ENCODE measurements around the gene DNAAF2. TPM values are rescaled to one million over a fixed set of nuclear protein-coding genes. Genes with fewer than 3 reads are reported as not detected.

DNAAF2 gene
- total and polyA plus RNA-seq, 4 donors, result 4.4 to 12.3 (median 9.9) TPM

GRCh38 chr14:49623387-49623786, 11.7 kb downstream of the DNAAF2 start:
- WGBS, 2 donors, result 62 to 73% methylated on average over 3 of the region's 3 CpGs
- peak in 2 of 3 donors; percentile 50 to 52 for DNase-seq
- no peak for TF ChIP-seq CTCF (IDR thresholded peaks at IDR 0.05; ENCODE audit: control extremely low read depth, extremely low read depth)
- peaks cover 4 to 33% (median 11%) of the 10 kb centered on the region in 5 donors for H3K4me1 ChIP-seq (ENCODE audit: control insufficient read depth in 5 of 5, insufficient read depth in 5 of 5, low read length in 5 of 5)
- no peaks in the 10 kb centered on the region for H3K9me3 ChIP-seq (ENCODE audit: control insufficient read depth in 4 of 4, insufficient read depth in 3 of 4, low read length in 3 of 4)
- H3K27me3 ChIP-seq (ENCODE audit: control insufficient read depth in 3 of 3, insufficient read depth in 3 of 3, low read length in 2 of 3), result no peaks in the 10 kb centered on the region
- H3K36me3 ChIP-seq (ENCODE audit: control insufficient read depth in 4 of 4, insufficient read depth in 4 of 4, low read length in 4 of 4), result peaks cover 0 to 9% (median 5%) of the 10 kb centered on the region in 4 donors
- no peak overlapping the region for H3K27ac ChIP-seq (ENCODE audit: low read depth in 1 of 2, low read length in 1 of 2)
- no peak for ATAC-seq (ENCODE audit: insufficient read depth, low FRiP score)
- H3K9ac ChIP-seq (ENCODE audit: insufficient read depth in 1 of 2, low read length in 2 of 2), result no peak overlapping the region
- H3K4me3 ChIP-seq, result no peak overlapping the region

GRCh38 chr14:49622022-49622607, 12.9 kb downstream of the DNAAF2 start:
- WGBS, 2 donors, result 60 to 82% methylated on average over 3 of the region's 3 CpGs
- Histone ChIP-seq H3K4me1 (ENCODE audit: control insufficient read depth in 5 of 5, insufficient read depth in 5 of 5, low read length in 5 of 5) (peaks cover 4 to 33% (median 11%) of the 10 kb centered on the region in 5 donors), H3K9me3 (ENCODE audit: control insufficient read depth in 4 of 4, insufficient read depth in 3 of 4, low read length in 3 of 4) (no peaks in the 10 kb centered on the region), H3K9ac (ENCODE audit: insufficient read depth in 1 of 2, low read length in 2 of 2) (peak overlapping the region in 1 of 2 donors; percentile 75), H3K27me3 (ENCODE audit: control insufficient read depth in 3 of 3, insufficient read depth in 3 of 3, low read length in 2 of 3) (no peaks in the 10 kb centered on the region), H3K27ac (ENCODE audit: low read depth in 1 of 2, low read length in 1 of 2) (no peak overlapping the region), H3K36me3 (ENCODE audit: control insufficient read depth in 4 of 4, insufficient read depth in 4 of 4, low read length in 4 of 4) (peaks cover 4 to 16% (median 10%) of the 10 kb centered on the region in 4 donors), H3K4me3 (peak overlapping the region; percentile 84)
- no peak for TF ChIP-seq CTCF (IDR thresholded peaks at IDR 0.05; ENCODE audit: control extremely low read depth, extremely low read depth)
- ATAC-seq (ENCODE audit: insufficient read depth, low FRiP score), result no peak
- DNase-seq, result no peak

GRCh38 chr14:49621114-49621881, 13.7 kb downstream of the DNAAF2 start:
- peak overlapping the region; percentile 55 to 75 for H3K9ac ChIP-seq (ENCODE audit: insufficient read depth in 1 of 2, low read length in 2 of 2)
- H3K4me3 ChIP-seq, result peak overlapping the region; percentile 84
- 3 to 9% methylated on average over 46 to 65 of the region's 65 CpGs for WGBS, 2 donors
- DNase-seq (peak; percentile 64 to 67 (median 65)), ATAC-seq (ENCODE audit: insufficient read depth, low FRiP score) (peak; percentile 64)
- no peaks in the 10 kb centered on the region for H3K9me3 ChIP-seq (ENCODE audit: control insufficient read depth in 4 of 4, insufficient read depth in 3 of 4, low read length in 3 of 4)
- no peaks in the 10 kb centered on the region for H3K27me3 ChIP-seq (ENCODE audit: control insufficient read depth in 3 of 3, insufficient read depth in 3 of 3, low read length in 2 of 3)
- H3K27ac ChIP-seq (ENCODE audit: low read depth in 1 of 2, low read length in 1 of 2), result peak overlapping the region; percentile 96 to 97
- H3K4me1 ChIP-seq (ENCODE audit: control insufficient read depth in 5 of 5, insufficient read depth in 5 of 5, low read length in 5 of 5), result peaks cover 4 to 33% (median 11%) of the 10 kb centered on the region in 5 donors
- no peak for TF ChIP-seq CTCF (IDR thresholded peaks at IDR 0.05; ENCODE audit: control extremely low read depth, extremely low read depth)
- peaks cover 4 to 18% (median 11%) of the 10 kb centered on the region in 4 donors for H3K36me3 ChIP-seq (ENCODE audit: control insufficient read depth in 4 of 4, insufficient read depth in 4 of 4, low read length in 4 of 4)

All from lung (tissue), 12 donors.